ENCODE data around the gene DGAT2.

The DGAT2 gene

GRCh38 chr11:75800728-75801361 is 32.3 kb downstream of the DGAT2 start:
- DNase-seq (ENCODE audit: low spot score): no peak

GRCh38 chr11:75801362-75802020 is 32.9 kb downstream of the DGAT2 start:
- no peak for DNase-seq (ENCODE audit: low spot score)

DNA sequence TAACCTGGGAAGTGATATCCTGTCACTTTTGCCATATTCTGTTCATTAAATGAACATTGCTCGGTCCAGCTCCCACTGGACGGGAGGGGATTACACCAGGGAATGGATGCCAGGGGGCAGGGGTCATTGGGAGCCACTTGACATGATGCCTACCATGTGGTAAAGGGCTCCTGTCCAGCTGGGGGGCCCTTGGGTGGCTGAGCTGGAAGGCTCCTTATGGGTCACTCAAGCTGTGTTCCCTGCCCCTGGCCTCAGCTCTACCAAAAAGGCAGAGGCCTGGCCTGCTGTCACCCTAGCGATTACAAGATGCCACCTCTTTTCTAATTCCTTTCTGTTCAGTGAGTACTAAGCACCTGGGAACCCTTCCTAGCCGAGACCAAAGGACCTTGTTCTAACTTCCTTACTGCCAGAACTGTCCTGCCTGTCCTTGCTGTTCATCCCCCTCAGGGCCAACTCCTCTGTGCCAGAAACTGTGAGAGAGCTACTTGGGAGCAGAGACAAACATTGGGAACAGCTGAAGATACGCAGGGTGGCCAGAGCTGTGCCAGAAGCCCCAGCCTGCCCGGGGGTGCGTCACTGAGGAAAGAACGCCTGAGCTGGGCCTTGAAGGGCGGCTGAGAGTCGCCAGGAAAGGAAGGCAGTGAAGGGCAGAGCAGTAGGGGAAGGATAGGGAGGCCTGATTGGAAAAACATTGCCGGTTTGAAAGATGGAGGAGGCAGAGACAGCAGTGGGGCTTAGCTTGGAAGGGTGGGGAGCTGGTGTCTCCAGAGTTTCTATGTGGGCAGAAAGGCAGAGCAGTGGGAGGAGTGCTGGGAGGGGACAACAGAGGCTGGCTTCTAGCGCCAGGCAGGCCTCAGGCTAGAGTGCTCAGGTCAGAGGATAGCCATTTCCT is 33.7 kb downstream of the DGAT2 start:
- DNase-seq (ENCODE audit: low spot score): no peak

- DNase-seq (ENCODE audit: low spot score): peak; percentile 68
Measured at GRCh38 chr11:75802913-75803820, 34.6 kb downstream of the DGAT2 start.

DNA sequence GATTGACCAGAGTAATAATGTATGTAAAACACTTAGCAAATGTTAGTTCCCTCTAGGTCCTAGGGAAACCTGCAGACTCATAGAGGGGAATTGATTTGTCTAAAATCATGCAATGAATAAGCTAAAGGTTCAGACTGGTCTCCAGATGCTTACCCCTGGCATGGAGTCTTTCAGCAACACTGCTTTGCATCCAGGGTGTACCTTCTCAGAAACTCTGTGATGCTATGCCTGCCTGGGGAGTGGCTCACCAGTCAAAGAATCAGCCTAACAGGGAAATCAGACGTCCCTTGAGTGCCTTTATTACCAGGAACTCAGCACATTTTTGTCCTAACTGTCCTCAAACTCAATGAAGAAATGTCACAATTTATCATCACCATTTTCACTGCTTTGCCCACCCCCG is 40.5 kb downstream of the DGAT2 start:
- no peak for DNase-seq (ENCODE audit: low spot score)

DNA sequence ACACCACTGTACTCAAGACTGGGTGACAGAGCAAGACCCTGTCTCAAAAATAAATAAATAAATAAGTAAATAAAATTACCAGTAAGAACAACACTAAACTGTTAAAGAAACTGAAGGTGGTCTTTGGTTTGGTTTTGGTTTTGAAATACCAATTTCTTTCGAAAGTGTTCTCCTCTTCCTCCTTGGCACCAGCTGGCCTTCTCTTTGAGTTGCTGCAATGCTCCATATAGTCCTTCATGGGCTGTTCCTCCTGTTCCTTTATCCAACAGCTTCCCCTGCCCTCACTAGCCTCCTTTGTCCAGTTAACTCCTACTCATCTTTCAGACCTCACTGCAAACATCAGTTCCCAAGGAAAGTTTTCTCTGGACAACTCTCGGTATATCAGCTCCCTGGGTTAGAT is 41.4 kb downstream of the DGAT2 start:
- DNase-seq (ENCODE audit: low spot score): no peak

- DNase-seq (ENCODE audit: low spot score): no peak
Measured at GRCh38 chr11:75810637-75811390, 42.2 kb downstream of the DGAT2 start.

DNA sequence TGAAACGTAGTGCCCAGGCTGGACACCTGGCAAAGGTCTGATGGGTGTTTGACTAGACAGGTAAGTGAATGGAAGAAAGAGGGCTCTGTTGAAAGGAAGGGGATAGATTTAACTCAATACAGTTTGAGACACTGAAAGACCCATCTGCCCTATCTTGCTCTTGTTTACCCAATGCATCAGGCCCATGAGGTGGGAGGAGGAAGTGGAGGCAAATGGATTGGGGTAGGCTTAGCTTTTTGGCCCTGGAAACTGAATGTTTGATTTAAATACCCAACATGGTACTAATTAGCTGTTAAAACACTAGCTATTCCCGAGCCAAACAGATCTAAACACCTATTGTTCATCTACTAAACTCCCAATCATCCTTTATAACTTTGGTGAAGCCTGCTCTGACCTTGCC is 42.9 kb downstream of the DGAT2 start:
- no peak for DNase-seq (ENCODE audit: low spot score)

GRCh38 chr11:75812542-75813040 is 44.0 kb downstream of the DGAT2 start:
- DNase-seq (ENCODE audit: low spot score): no peak

GRCh38 chr11:75813124-75813523 is 44.5 kb downstream of the DGAT2 start:
- DNase-seq (ENCODE audit: low spot score): no peak

DNA sequence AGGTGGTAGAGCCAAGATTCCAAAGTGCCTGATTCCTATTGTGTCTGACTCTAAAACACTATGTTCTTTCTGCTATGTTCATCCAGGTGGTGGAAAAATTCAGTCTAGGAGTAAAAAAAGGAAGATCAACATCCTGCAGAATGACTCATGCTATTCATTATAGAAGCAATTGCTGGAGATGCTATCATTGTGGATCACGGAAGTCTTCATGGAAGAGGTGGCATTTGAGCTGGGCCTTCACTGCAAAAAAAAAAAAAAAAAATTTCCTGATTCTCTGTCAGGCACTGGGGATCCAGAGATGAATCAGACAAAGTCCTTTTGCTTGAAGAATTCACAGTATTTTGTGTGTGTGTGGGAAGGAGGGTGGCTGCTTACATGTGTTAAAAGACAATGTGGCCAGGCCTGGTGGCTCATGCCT is 45.1 kb downstream of the DGAT2 start:
- no peak for DNase-seq (ENCODE audit: low spot score)

DNA sequence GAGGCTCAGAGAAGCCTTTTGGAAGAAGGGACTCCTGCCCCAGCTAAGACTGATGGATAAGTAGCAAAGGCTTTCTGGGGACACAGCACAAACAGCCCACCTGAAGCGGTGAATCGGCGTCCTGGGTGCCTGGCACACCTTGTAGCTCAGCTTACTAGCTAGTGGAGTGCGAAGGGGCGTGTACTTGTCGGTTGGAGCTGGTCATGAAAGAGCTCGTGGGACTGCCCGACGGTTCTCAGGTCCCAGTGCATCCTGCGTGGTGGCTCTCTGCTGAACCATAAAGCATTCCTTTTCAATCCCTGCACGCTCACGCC is 45.7 kb downstream of the DGAT2 start:
- DNase-seq (ENCODE audit: low spot score): no peak

DNA sequence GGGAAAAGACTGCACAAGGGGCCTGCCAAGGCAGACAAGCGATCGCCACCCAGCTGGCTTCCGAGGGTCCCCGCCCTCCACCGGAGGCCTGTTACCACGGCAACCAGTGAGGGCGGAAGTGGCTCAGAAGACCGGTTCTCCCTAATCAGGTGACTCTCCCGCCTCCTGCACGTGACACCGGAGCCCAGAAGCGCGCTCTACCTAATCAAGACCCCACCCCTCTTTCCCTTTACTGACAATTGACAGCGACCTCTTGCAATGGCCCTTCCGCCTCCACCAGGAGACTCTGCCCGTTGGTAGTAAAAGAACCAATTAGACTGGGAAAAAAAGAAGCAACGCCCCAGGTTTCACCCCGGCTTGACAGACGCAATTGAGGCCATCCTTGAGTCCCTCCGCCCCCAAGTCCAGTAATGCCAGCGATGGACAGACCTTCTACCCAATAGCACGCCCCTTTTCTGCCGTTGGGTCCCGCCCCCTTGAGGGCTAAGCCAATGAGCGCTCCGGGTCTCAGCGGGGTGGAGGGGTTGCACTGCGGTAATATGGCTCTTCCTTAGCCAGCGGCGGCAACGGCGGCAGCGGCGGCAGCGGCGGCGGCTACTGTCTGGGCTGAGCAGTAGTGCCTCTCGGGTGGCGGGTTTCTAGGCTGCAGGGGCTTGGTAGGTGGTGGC is 46.2 kb downstream of the DGAT2 start, which contains the start of gene UVRAG:
TSS of gene UVRAG (plus strand) at position 534 of the 668 bp plus-strand sequence. CDS start 198 bp downstream, outside the sequence.
- peak; percentile 99 for DNase-seq (ENCODE audit: low spot score)

DNA sequence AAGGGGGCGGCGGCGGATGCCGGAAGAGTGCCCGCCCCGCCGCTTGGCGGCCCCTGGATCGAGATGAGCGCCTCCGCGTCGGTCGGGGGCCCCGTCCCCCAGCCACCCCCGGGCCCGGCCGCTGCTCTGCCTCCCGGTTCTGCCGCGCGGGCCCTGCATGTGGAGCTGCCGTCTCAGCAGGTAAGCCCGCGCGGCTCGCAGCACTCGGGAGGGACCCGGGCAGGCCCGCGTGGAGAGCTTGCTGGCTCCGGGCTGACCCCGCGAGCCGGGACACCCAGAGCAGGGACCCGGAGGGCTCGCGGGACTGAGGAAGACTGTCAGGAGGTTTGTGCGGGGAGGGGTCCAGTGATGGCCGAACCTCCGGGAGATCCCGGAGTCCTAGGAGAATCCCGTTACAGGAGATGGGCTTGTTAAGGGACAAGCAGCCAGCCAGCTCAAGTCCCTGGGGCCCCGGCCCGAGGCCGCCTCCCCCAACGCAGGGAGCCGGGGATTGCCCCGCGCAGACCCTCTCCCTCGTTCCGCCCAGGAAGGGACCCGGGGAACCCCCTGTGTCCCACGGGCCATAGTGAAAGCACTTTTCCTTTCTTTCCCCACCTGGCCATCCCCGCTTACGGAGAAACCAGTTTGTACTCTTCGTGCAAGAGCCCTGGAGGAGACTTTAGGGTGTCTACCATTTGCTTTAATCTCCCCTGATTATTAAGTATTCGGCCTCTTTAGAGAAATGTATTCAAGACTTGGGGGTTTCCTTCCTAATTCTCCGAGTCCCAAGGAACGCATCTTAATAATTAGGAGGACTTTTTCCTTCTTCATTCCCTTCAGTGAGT is 47.0 kb downstream of the DGAT2 start:
- DNase-seq (ENCODE audit: low spot score): peak; percentile 45

- DNase-seq (ENCODE audit: low spot score): no peak
Measured at GRCh38 chr11:75816561-75817239, 48.1 kb downstream of the DGAT2 start.

DNA sequence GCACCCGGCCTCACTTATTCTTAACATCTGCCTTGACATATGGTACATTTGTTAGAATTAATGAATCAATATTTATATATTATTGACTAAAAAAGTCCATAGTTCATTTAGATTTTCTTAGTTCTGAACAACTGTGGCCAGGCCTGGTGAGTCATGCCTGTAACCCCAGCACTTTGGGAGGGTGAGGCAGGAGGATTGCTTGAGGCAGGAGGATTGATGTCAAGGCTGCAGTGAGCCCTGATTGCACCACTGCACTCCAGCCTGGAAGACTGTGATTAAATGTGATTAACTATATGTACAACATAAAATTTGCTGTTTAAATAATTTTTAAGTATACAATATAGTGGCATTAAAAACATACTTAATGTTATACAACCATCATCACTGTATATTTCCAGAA is 52.1 kb downstream of the DGAT2 start:
- no peak for DNase-seq (ENCODE audit: low spot score)

DNA sequence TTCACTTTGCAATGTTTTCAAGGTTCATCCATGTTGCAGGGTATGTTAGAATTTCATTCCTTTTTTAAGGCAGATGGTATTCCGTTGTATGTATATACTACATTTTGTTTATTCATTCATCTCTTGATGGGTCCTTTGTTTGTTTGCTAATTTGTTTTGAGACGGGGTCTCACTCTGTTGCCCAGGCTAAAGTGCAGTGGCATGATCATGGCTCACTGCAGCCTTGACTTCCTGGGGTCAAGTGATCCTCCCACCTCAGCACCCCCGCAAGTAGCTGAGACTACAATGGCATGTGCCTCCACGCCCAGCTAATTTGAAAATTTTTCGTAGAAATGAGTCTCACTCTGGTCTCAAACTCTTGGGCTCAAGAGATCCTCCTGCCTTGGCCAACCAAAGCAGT is 52.6 kb downstream of the DGAT2 start:
- DNase-seq (ENCODE audit: low spot score): no peak

DNA sequence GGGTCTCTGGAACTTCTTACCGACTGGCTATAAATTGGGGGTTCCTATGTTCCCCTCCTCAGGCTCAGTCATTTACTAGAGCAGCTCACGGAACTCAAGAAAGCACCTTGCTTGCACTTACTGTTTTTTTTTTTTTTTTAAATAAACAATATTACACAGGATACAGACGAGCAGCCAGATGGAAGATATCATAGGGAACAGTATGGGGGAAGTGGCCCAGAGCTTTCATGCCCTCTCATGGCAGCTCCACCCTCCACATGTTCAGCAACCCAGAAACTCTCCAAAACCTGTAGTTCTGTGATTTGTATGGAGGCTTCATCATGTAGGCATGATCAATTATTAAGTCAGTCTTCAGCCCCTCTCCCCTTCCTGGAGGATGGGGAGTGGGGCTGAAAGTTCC is 54.0 kb downstream of the DGAT2 start:
- DNase-seq (ENCODE audit: low spot score): no peak

DNA sequence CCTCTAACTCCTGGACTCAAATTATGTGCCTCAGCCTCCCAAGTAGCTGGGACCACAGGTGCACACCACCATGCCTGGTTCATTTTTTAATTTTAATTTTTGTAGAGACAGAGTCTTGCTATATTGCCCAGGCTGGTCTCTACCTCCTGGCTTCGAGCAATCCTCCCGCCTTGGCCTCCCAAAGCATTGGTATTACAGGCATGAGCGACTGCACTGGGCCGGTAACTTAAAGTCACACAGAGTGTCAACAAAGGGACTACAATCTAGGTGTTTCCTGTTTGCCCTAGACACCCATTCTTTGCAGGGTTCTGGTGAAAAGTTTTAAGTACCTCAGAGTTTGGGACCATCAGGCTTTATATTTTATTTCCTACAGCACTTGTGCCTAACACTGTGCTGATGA is 54.8 kb downstream of the DGAT2 start:
- no peak for DNase-seq (ENCODE audit: low spot score)

Measured in SK-N-DZ (cell line).